ENCODE measurements around the gene DNAH11. TPM values are rescaled to one million over a fixed set of nuclear protein-coding genes. Genes with fewer than 3 reads are reported as not detected.

The DNAH11 gene
- total RNA-seq, 1 experiment from 2014 or later = 0.39 TPM

DNA sequence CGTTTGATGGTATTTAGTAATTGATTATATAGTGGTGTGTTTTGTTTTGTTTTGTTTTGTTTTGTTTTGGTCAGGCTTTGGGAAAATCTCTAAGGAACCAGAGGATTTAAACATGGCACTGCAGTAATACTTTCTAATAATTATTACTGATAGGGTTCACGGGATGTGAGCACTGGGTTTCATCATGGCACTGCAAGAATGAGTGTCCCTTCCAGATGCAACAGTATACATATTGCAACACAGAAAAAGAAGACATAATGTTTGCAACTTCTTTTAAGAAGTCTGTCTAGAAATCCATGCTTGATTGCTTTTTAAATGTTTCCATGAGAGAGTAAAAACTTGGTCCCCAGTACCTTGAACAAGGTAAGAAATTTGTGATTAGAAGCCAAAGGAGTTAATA lies 405.1 kb downstream of the DNAH11 start:
- ChIA-PET POLR2A (no interaction called here), RAD21 (ENCODE audit: low non-redundant PET in 1 of 2, low total read pairs in 2 of 2, uncharacterized antibody in 2 of 2, unreplicated experiment in 2 of 2) (no interaction called here), CTCF (no interaction called here)
- Histone ChIP-seq H3K79me2 (ENCODE audit: insufficient read depth, low read length) (peaks cover 23% of the 10 kb centered on the region), H3K27me3 (ENCODE audit: insufficient read depth, low read length) (no peaks in the 10 kb centered on the region), H2AFZ (ENCODE audit: low read depth, low read length, poor library complexity, severe bottlenecking) (no peak overlapping the region), H4K20me1 (ENCODE audit: insufficient read depth) (no peaks in the 10 kb centered on the region), H3K36me3 (ENCODE audit: control insufficient read depth in 1 of 2, insufficient read depth in 2 of 2, low read length in 2 of 2) (no peaks in the 10 kb centered on the region), H3K27ac (ENCODE audit: low read depth, low read length) (no peak overlapping the region), H3K4me2 (ENCODE audit: low read length) (no peak overlapping the region), H3K9me2 (ENCODE audit: insufficient read depth) (no peaks in the 10 kb centered on the region), H3K4me1 (ENCODE audit: control insufficient read depth in 1 of 2, insufficient read depth in 2 of 2, low read length in 2 of 2) (peaks cover 12 to 19% of the 10 kb centered on the region in 2 experiments), H3K9ac (ENCODE audit: low read length) (no peak overlapping the region), H3K9me3 (ENCODE audit: control insufficient read depth in 1 of 2, insufficient read depth in 1 of 2, low read depth in 1 of 2, low read length in 2 of 2) (no peaks in the 10 kb centered on the region), H3K4me3 (replicated peaks in 1 of 2; ENCODE audit: low read depth in 1 of 2, low read length in 2 of 2) (no peak overlapping the region)
- TF ChIP-seq EZH2phosphoT487 (IDR thresholded peaks at IDR 0.05; ENCODE audit: borderline replicate concordance) (no peak), ZFX (IDR thresholded peaks at IDR 0.05) (no peak), ZNF274 (IDR thresholded peaks at IDR 0.05; ENCODE audit: low read depth, low read length) (no peak), EZH2 (IDR thresholded peaks at IDR 0.05) (no peak), CEBPB (IDR thresholded peaks at IDR 0.05; ENCODE audit: low read depth) (no peak), POLR2AphosphoS5 (IDR thresholded peaks at IDR 0.05; ENCODE audit: low read depth, low read length) (no peak)
- DNase-seq (ENCODE audit: low read depth, low spot score) (no peak), ATAC-seq (no peak)
- intact Hi-C loops (cut with micrococcal nuclease) = no loop called here
- BruUV-seq (replicated peaks) = no TSS peak

DNA sequence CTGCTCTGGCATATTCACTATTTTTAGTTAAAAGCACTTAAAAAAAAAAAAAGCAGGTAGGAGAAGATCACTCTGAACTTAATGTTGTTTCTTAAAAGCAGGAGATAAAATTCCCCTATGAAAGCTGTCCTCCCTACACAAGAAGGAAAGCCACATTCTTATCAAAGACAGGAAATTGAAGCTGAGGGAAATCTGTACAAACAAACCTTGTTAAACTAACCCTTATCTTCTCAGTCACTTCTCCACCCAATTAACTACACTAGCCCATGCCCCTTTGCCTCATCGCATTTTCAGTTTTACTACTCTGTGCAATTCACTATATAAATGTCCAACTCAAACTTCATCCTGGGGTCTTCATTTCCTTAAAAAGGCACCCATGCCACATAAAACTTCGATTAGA lies 405.5 kb downstream of the DNAH11 start:
- Histone ChIP-seq H2AFZ (ENCODE audit: low read depth, low read length, poor library complexity, severe bottlenecking) (no peak overlapping the region), H3K9me3 (ENCODE audit: control insufficient read depth in 1 of 2, insufficient read depth in 1 of 2, low read depth in 1 of 2, low read length in 2 of 2) (no peaks in the 10 kb centered on the region), H3K9ac (ENCODE audit: low read length) (no peak overlapping the region), H3K27me3 (ENCODE audit: insufficient read depth, low read length) (no peaks in the 10 kb centered on the region), H3K4me1 (ENCODE audit: control insufficient read depth in 1 of 2, insufficient read depth in 2 of 2, low read length in 2 of 2) (peaks cover 12 to 19% of the 10 kb centered on the region in 2 experiments), H3K36me3 (ENCODE audit: control insufficient read depth in 1 of 2, insufficient read depth in 2 of 2, low read length in 2 of 2) (no peaks in the 10 kb centered on the region), H4K20me1 (ENCODE audit: insufficient read depth) (no peaks in the 10 kb centered on the region), H3K4me3 (replicated peaks in 1 of 2; ENCODE audit: low read depth in 1 of 2, low read length in 2 of 2) (no peak overlapping the region), H3K4me2 (ENCODE audit: low read length) (no peak overlapping the region), H3K27ac (ENCODE audit: low read depth, low read length) (no peak overlapping the region), H3K79me2 (ENCODE audit: insufficient read depth, low read length) (peaks cover 19% of the 10 kb centered on the region), H3K9me2 (ENCODE audit: insufficient read depth) (no peaks in the 10 kb centered on the region)
- ATAC-seq (no peak), DNase-seq (ENCODE audit: low read depth, low spot score) (no peak)
- intact Hi-C loops (cut with micrococcal nuclease) = no loop called here
- ChIA-PET RAD21 (ENCODE audit: low non-redundant PET in 1 of 2, low total read pairs in 2 of 2, uncharacterized antibody in 2 of 2, unreplicated experiment in 2 of 2) (no interaction called here), POLR2A (no interaction called here), CTCF (no interaction called here)
- TF ChIP-seq YY1 (IDR thresholded peaks at IDR 0.05; ENCODE audit: extremely low read depth, insufficient replicate concordance, low read depth, low read length) (no peak), CBX3 (IDR thresholded peaks at IDR 0.05; ENCODE audit: low read depth) (no peak), EGR1 (IDR thresholded peaks at IDR 0.05; ENCODE audit: low read depth) (no peak), ZFX (IDR thresholded peaks at IDR 0.05) (no peak), EZH2phosphoT487 (IDR thresholded peaks at IDR 0.05; ENCODE audit: borderline replicate concordance) (no peak), JUND (IDR thresholded peaks at IDR 0.05) (no peak), SIN3A (IDR thresholded peaks at IDR 0.05; ENCODE audit: low read depth) (no peak)
- TF ChIP-seq, protein P1, sequence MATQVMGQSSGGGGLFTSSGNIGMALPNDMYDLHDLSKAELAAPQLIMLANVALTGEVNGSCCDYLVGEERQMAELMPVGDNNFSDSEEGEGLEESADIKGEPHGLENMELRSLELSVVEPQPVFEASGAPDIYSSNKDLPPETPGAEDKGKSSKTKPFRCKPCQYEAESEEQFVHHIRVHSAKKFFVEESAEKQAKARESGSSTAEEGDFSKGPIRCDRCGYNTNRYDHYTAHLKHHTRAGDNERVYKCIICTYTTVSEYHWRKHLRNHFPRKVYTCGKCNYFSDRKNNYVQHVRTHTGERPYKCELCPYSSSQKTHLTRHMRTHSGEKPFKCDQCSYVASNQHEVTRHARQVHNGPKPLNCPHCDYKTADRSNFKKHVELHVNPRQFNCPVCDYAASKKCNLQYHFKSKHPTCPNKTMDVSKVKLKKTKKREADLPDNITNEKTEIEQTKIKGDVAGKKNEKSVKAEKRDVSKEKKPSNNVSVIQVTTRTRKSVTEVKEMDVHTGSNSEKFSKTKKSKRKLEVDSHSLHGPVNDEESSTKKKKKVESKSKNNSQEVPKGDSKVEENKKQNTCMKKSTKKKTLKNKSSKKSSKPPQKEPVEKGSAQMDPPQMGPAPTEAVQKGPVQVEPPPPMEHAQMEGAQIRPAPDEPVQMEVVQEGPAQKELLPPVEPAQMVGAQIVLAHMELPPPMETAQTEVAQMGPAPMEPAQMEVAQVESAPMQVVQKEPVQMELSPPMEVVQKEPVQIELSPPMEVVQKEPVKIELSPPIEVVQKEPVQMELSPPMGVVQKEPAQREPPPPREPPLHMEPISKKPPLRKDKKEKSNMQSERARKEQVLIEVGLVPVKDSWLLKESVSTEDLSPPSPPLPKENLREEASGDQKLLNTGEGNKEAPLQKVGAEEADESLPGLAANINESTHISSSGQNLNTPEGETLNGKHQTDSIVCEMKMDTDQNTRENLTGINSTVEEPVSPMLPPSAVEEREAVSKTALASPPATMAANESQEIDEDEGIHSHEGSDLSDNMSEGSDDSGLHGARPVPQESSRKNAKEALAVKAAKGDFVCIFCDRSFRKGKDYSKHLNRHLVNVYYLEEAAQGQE (IDR thresholded peaks at IDR 0.05; ENCODE audit: low read depth) = no peak
- TF ChIP-seq, protein P2, sequence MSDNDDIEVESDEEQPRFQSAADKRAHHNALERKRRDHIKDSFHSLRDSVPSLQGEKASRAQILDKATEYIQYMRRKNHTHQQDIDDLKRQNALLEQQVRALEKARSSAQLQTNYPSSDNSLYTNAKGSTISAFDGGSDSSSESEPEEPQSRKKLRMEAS (IDR thresholded peaks at IDR 0.05) = no peak
- TF ChIP-seq, protein P3, sequence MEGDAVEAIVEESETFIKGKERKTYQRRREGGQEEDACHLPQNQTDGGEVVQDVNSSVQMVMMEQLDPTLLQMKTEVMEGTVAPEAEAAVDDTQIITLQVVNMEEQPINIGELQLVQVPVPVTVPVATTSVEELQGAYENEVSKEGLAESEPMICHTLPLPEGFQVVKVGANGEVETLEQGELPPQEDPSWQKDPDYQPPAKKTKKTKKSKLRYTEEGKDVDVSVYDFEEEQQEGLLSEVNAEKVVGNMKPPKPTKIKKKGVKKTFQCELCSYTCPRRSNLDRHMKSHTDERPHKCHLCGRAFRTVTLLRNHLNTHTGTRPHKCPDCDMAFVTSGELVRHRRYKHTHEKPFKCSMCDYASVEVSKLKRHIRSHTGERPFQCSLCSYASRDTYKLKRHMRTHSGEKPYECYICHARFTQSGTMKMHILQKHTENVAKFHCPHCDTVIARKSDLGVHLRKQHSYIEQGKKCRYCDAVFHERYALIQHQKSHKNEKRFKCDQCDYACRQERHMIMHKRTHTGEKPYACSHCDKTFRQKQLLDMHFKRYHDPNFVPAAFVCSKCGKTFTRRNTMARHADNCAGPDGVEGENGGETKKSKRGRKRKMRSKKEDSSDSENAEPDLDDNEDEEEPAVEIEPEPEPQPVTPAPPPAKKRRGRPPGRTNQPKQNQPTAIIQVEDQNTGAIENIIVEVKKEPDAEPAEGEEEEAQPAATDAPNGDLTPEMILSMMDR (IDR thresholded peaks at IDR 0.05 in 2 of 3, conservative IDR thresholded peaks at IDR 0.05 in 1 of 3; ENCODE audit: borderline replicate concordance in 1 of 3, insufficient read depth in 1 of 3, low read depth in 2 of 3, low read length in 2 of 3) = no peak
- BruUV-seq (replicated peaks) = no TSS peak

All from HCT116 (cell line).